Brain microvascular endothelial cell (primary cell): ENCODE results near the gene TCEANC.
"Not testable (repeated sequence)": the region's sequence is repeated elsewhere in the genome, so short reads cannot be mapped to it uniquely, and the experiment has no call there.

Experiments used
- DNase-seq: peaks from one replicate; pipeline ENCODE4 v3.0.0-alpha.2; 2020
- H3K27ac ChIP-seq: fragments of 250-450 bp; sonication (Bioruptor Pico); 2 replicates; pipeline ENCODE4 v1.5.1; 2020; ENCODE audit warnings: mild to moderate bottlenecking, moderate library complexity
- H3K27me3 ChIP-seq: fragments of 250-450 bp; sonication (Bioruptor Pico); replicated peaks from 2 replicates; pipeline ENCODE4 v1.5.1; 2020; ENCODE audit warnings: mild to moderate bottlenecking
- H3K36me3 ChIP-seq: fragments of 250-450 bp; sonication (Bioruptor Pico); replicated peaks from 2 replicates; pipeline ENCODE4 v1.5.1; 2020; ENCODE audit warnings: mild to moderate bottlenecking
- H3K4me3 ChIP-seq: 2 replicates; pipeline ENCODE4 v1.5.1; 2011; ENCODE audit warnings: low read depth, mild to moderate bottlenecking, control low read depth, low read length, moderate library complexity
- in situ Hi-C: cut with HindIII; loops from 2 replicates; pipeline ENCODE4 v1.10.0; 2017; ENCODE audit warnings: low sequenced_read_pairs, low pct_ligation_motif_present
- TF ChIP-seq, protein P1 (sequence below): IDR thresholded peaks from 2 replicates; pipeline ENCODE4 v1.5.1; 2011; ENCODE audit warnings: low read depth, mild to moderate bottlenecking, moderate library complexity, low read length, control low read depth, inconsistent platforms; ENCODE audit errors: missing control alignments

TCEANC gene

GRCh38 chrX:13661735-13662288 lies 8.9 kb downstream of the TCEANC start:
- no peak overlapping the region for H3K4me3 ChIP-seq

GRCh38 chrX:13662355-13662791 lies 9.4 kb downstream of the TCEANC start:
- Histone ChIP-seq H3K4me3 (no peak overlapping the region), H3K27ac (no peak overlapping the region), H3K27me3 (no peaks in the 10 kb centered on the region), H3K36me3 (no peaks in the 10 kb centered on the region)
- TF ChIP-seq, protein P1, sequence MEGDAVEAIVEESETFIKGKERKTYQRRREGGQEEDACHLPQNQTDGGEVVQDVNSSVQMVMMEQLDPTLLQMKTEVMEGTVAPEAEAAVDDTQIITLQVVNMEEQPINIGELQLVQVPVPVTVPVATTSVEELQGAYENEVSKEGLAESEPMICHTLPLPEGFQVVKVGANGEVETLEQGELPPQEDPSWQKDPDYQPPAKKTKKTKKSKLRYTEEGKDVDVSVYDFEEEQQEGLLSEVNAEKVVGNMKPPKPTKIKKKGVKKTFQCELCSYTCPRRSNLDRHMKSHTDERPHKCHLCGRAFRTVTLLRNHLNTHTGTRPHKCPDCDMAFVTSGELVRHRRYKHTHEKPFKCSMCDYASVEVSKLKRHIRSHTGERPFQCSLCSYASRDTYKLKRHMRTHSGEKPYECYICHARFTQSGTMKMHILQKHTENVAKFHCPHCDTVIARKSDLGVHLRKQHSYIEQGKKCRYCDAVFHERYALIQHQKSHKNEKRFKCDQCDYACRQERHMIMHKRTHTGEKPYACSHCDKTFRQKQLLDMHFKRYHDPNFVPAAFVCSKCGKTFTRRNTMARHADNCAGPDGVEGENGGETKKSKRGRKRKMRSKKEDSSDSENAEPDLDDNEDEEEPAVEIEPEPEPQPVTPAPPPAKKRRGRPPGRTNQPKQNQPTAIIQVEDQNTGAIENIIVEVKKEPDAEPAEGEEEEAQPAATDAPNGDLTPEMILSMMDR, result no peak
- DNase-seq, result no peak
- in situ Hi-C loops, result no loop called here

More at GRCh38 chrX:13661735-13662288, 8.9 kb downstream of the TCEANC start:
- TF ChIP-seq, protein P1, result no peak
- in situ Hi-C loops, result no loop called here
- Histone ChIP-seq H3K27ac (no peak overlapping the region), H3K27me3 (no peaks in the 10 kb centered on the region), H3K36me3 (no peaks in the 10 kb centered on the region)
- DNase-seq, result no peak

- TF ChIP-seq, protein P1, result no peak
- Histone ChIP-seq H3K4me3 (no peak overlapping the region), H3K27ac (no peak overlapping the region), H3K36me3 (no peaks in the 10 kb centered on the region), H3K27me3 (no peaks in the 10 kb centered on the region)
- in situ Hi-C loops, result no loop called here
- DNase-seq, result no peak
Observed at GRCh38 chrX:13664020-13664419, 11.1 kb downstream of the TCEANC start.

- no peak for DNase-seq
- H3K4me3 ChIP-seq, result no peak overlapping the region
- in situ Hi-C loops, result no loop called here
- TF ChIP-seq, protein P1, result no peak
- no peaks in the 10 kb centered on the region for H3K27me3 ChIP-seq
- no peaks in the 10 kb centered on the region for H3K36me3 ChIP-seq
- no peak overlapping the region for H3K27ac ChIP-seq
Observed at GRCh38 chrX:13666836-13667235, 13.9 kb downstream of the TCEANC start.

- H3K27me3 ChIP-seq, result no peaks in the 10 kb centered on the region
- DNase-seq, result no peak
- no peak overlapping the region for H3K27ac ChIP-seq
- H3K36me3 ChIP-seq, result no peaks in the 10 kb centered on the region
- no peak overlapping the region for H3K4me3 ChIP-seq
- in situ Hi-C loops, result no loop called here
- TF ChIP-seq, protein P1, result no peak
Observed at GRCh38 chrX:13667919-13668318, 15.0 kb downstream of the TCEANC start.

DNA sequence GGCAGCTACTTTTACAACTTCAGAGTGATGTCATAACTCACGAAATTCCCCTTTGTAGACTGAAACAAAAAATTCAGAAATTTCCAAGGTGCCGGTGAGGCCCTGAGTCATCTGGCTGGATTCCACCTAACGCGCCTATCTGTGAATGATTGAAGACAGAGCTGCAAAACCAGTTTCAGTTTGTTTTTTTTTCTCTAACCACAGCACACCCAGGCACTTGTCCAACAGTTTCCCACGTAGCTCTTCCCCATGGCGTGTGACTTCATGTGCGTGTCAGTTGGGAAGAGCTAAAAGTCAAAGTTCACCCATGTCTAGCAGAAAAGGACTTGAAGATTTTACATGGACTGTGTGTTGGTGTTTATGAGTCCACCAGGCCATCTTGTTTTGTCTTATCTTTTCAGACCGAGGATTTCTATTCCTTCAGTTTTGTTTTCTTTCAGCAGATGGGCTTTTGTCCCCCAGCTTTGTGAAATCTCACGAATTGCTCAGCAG lies 16.4 kb downstream of the TCEANC start:
- Histone ChIP-seq H3K4me3 (no peak overlapping the region), H3K36me3 (no peaks in the 10 kb centered on the region)
- in situ Hi-C loops, result no loop called here

GRCh38 chrX:13669755-13670154 lies 16.8 kb downstream of the TCEANC start:
- H3K4me3 ChIP-seq, H3K27me3 ChIP-seq, DNase-seq, H3K36me3 ChIP-seq, in situ Hi-C loops: not testable (repeated sequence)
- H3K27ac ChIP-seq, result peak overlapping the region; percentile 68

More for the DNA sequence above, 16.4 kb downstream of the TCEANC start:
- peak overlapping the region; percentile 68 for H3K27ac ChIP-seq
- DNase-seq, result peak; percentile 90
- TF ChIP-seq, protein P1, result no peak
- H3K27me3 ChIP-seq, result no peaks in the 10 kb centered on the region
